ENCODE results near the gene LAMC1.

The LAMC1 gene

GRCh38 chr1:183180634-183181056, 157.4 kb downstream of the LAMC1 start:
- no peak for DNase-seq (ENCODE audit: low read depth in 2 of 3, low spot score in 2 of 3)

- no peak for DNase-seq (ENCODE audit: low read depth in 2 of 3, low spot score in 2 of 3)
These were observed 162.8 kb downstream of the LAMC1 start, which contains the start of gene LAMC2 for GRCh38 chr1:183185941-183186490. Gene LAMC2, plus strand, starts transcription at chr1:183186264. Its CDS starts 89 bp downstream, at chr1:183186353.

GRCh38 chr1:183186841-183187240, 163.6 kb downstream of the LAMC1 start:
- no peak for DNase-seq (ENCODE audit: low read depth in 2 of 3, low spot score in 2 of 3)

GRCh38 chr1:183188240-183188639, 165.0 kb downstream of the LAMC1 start:
- DNase-seq (ENCODE audit: low read depth in 2 of 3, low spot score in 2 of 3): no peak

GRCh38 chr1:183191833-183192232, 168.6 kb downstream of the LAMC1 start:
- no peak for DNase-seq (ENCODE audit: low read depth in 2 of 3, low spot score in 2 of 3)

GRCh38 chr1:183193963-183194525, 170.8 kb downstream of the LAMC1 start:
- no peak for DNase-seq (ENCODE audit: low read depth in 2 of 3, low spot score in 2 of 3)

- DNase-seq (ENCODE audit: low read depth in 2 of 3, low spot score in 2 of 3): no peak
These were observed 171.4 kb downstream of the LAMC1 start for GRCh38 chr1:183194527-183195141.

GRCh38 chr1:183195142-183195574, 171.9 kb downstream of the LAMC1 start:
- no peak for DNase-seq (ENCODE audit: low read depth in 2 of 3, low spot score in 2 of 3)
